Natural killer cell (primary cell): ENCODE results near the gene STXBP6. TPM values are rescaled to one million over a fixed set of nuclear protein-coding genes. Genes with fewer than 3 reads are reported as not detected.

Source experiments
- ATAC-seq, 3 donors: fragments of 150-1000 bp in 2 of 3; fragments of 200-7000 bp in 1 of 3; cut with Tn5 transposase; 1 replicate in 1 of 3; 2 replicates in 2 of 3; pipeline ENCODE4 v1.10.0; 2021; ENCODE audit warnings: mild to moderate bottlenecking in 2 of 3, moderate library complexity in 2 of 3
- DNase-seq, 2 donors: peaks; one replicate each; pipeline versions ENCODE4 v3.0.0 to v3.0.0-alpha.2; 2013 to 2021; ENCODE audit warnings: mixed read lengths in 1 of 2
- H3K27ac ChIP-seq: one replicate; pipeline ENCODE4 v1.5.1; 2013; ENCODE audit warnings: mild to moderate bottlenecking, low read length
- H3K27me3 ChIP-seq: one replicate; pipeline ENCODE4 v1.6.1; 2013; ENCODE audit warnings: low read length; ENCODE audit not compliant: control insufficient read depth, insufficient read depth
- H3K36me3 ChIP-seq: one replicate; pipeline ENCODE4 v1.6.1; 2013; ENCODE audit warnings: low read length; ENCODE audit not compliant: control insufficient read depth, insufficient read depth
- H3K4me1 ChIP-seq: one replicate; pipeline ENCODE4 v1.6.1; 2013; ENCODE audit warnings: low read length; ENCODE audit not compliant: control insufficient read depth, insufficient read depth
- H3K4me3 ChIP-seq: one replicate; pipeline ENCODE4 v1.5.1; 2013; ENCODE audit warnings: low read length
- H3K9me3 ChIP-seq: one replicate; pipeline ENCODE4 v1.6.1; 2013; ENCODE audit warnings: low read length; ENCODE audit not compliant: control insufficient read depth, insufficient read depth
- H3K27ac Mint-ChIP-seq, 2 donors: one replicate each; pipeline ENCODE4 v1.8.0; 2022; ENCODE audit warnings: mild to moderate bottlenecking in 2 of 2, mixed read lengths in 2 of 2, moderate library complexity in 1 of 2
- H3K27me3 Mint-ChIP-seq, 2 donors: one replicate each; pipeline ENCODE4 v1.8.0; 2022; ENCODE audit warnings: low read depth in 2 of 2, mixed read lengths in 2 of 2
- H3K36me3 Mint-ChIP-seq: one replicate; pipeline ENCODE4 v1.8.0; 2022; ENCODE audit warnings: mixed read lengths
- H3K4me1 Mint-ChIP-seq, 2 donors: one replicate each; pipeline ENCODE4 v1.8.0; 2022; ENCODE audit warnings: mixed read lengths in 2 of 2
- H3K4me3 Mint-ChIP-seq: one replicate; pipeline ENCODE4 v1.8.0; 2022; ENCODE audit warnings: mild to moderate bottlenecking, moderate library complexity, mixed read lengths
- H3K9me3 Mint-ChIP-seq, 2 donors: one replicate each; pipeline ENCODE4 v1.8.0; 2022; ENCODE audit warnings: mixed read lengths in 2 of 2
- CTCF ChIP-seq: fragments of 200-600 bp; IDR thresholded peaks from one replicate; pipeline ENCODE4 v1.8.0; 2022; ENCODE audit warnings: antibody characterized with exemption
- WGBS: methylation state at CpG from one replicate; pipeline ENCODE4 v1.1.7; 2013; ENCODE audit warnings: missing lambda C conversion rate; ENCODE audit not compliant: insufficient coverage; 5-methylcytosine and 5-hydroxymethylcytosine counted together
- intact Hi-C: fragments of 100-400 bp; cut with micrococcal nuclease; formaldehyde crosslinking; loops from one replicate; pipeline ENCODE4 v1.14.2; 2022
- total RNA-seq, 4 donors: library from RNA; stranded (reverse); fragments of 120-200 nt in 1 of 4; gene quantifications; one replicate each; pipeline versions ENCODE4 v1.2.3 to v1.2.4, GENCODE V29; 2013 to 2022

STXBP6 gene
- total RNA-seq, 3 donors from 2014 or later (not counting 1 experiment from before 2014, with no cell fraction given), result 0.20 TPM; not detected in 2

- no peak overlapping the region for H3K27ac ChIP-seq
- H3K4me3 ChIP-seq, result no peak overlapping the region
- no peaks in the 10 kb centered on the region for H3K36me3 ChIP-seq
- intact Hi-C loops, result no loop called here
- no peak for TF ChIP-seq CTCF
- H3K27me3 Mint-ChIP-seq, result peaks cover 3 to 8% of the 10 kb centered on the region in 2 donors
- H3K27ac Mint-ChIP-seq, result no peak overlapping the region
- WGBS, result 100% methylated on average over 1 of the region's 1 CpG
- no peaks in the 10 kb centered on the region for H3K4me1 Mint-ChIP-seq
- DNase-seq (no peak), ATAC-seq (no peak)
- no peak overlapping the region for H3K4me3 Mint-ChIP-seq
- H3K4me1 ChIP-seq, result no peaks in the 10 kb centered on the region
- no peaks in the 10 kb centered on the region for H3K27me3 ChIP-seq
- no peaks in the 10 kb centered on the region for H3K9me3 Mint-ChIP-seq
- H3K36me3 Mint-ChIP-seq, result no peaks in the 10 kb centered on the region
- no peaks in the 10 kb centered on the region for H3K9me3 ChIP-seq
Measured at GRCh38 chr14:25003537-25003936, 46.4 kb downstream of the STXBP6 start.

GRCh38 chr14:25001601-25002000 is 48.3 kb downstream of the STXBP6 start:
- intact Hi-C loops, result no loop called here
- Mint-ChIP-seq H3K9me3 (no peaks in the 10 kb centered on the region), H3K36me3 (no peaks in the 10 kb centered on the region), H3K4me1 (no peaks in the 10 kb centered on the region), H3K27ac (no peak overlapping the region), H3K27me3 (peaks cover 0 to 10% of the 10 kb centered on the region in 2 donors), H3K4me3 (no peak overlapping the region)
- H3K27ac ChIP-seq, result no peak overlapping the region
- 100% methylated on average over 1 of the region's 2 CpGs for WGBS
- H3K4me3 ChIP-seq, result no peak overlapping the region
- no peak for TF ChIP-seq CTCF
- no peak for DNase-seq
- no peaks in the 10 kb centered on the region for H3K4me1 ChIP-seq
- H3K36me3 ChIP-seq, result no peaks in the 10 kb centered on the region
- H3K9me3 ChIP-seq, result no peaks in the 10 kb centered on the region
- ATAC-seq, result no peak
- H3K27me3 ChIP-seq, result no peaks in the 10 kb centered on the region

- WGBS, result 100% methylated on average over 1 of the region's 1 CpG
- intact Hi-C loops, result no loop called here
- Mint-ChIP-seq H3K9me3 (no peaks in the 10 kb centered on the region), H3K27me3 (peaks cover 0 to 10% of the 10 kb centered on the region in 2 donors), H3K4me1 (no peaks in the 10 kb centered on the region), H3K4me3 (no peak overlapping the region), H3K27ac (no peak overlapping the region), H3K36me3 (no peaks in the 10 kb centered on the region)
- Histone ChIP-seq H3K36me3 (no peaks in the 10 kb centered on the region), H3K27ac (no peak overlapping the region), H3K9me3 (no peaks in the 10 kb centered on the region), H3K27me3 (no peaks in the 10 kb centered on the region), H3K4me3 (no peak overlapping the region), H3K4me1 (no peaks in the 10 kb centered on the region)
- DNase-seq, result no peak
- no peak for TF ChIP-seq CTCF
- no peak for ATAC-seq
Measured at GRCh38 chr14:25001156-25001555, 48.8 kb downstream of the STXBP6 start.

GRCh38 chr14:24999157-24999556 is 50.8 kb downstream of the STXBP6 start:
- 100% methylated on average over 1 of the region's 4 CpGs for WGBS
- H3K4me3 Mint-ChIP-seq, result no peak overlapping the region
- no peaks in the 10 kb centered on the region for H3K9me3 Mint-ChIP-seq

More at GRCh38 chr14:24999157-24999556, 50.8 kb downstream of the STXBP6 start:
- H3K27ac Mint-ChIP-seq, result no peak overlapping the region
- H3K36me3 Mint-ChIP-seq, result no peaks in the 10 kb centered on the region
- TF ChIP-seq CTCF, result no peak
- no peaks in the 10 kb centered on the region for H3K9me3 ChIP-seq
- no peaks in the 10 kb centered on the region for H3K36me3 ChIP-seq
- H3K4me1 ChIP-seq, result no peaks in the 10 kb centered on the region
- peaks cover 0 to 10% of the 10 kb centered on the region in 2 donors for H3K27me3 Mint-ChIP-seq
- intact Hi-C loops, result no loop called here
- DNase-seq (no peak), ATAC-seq (no peak)
- no peak overlapping the region for H3K27ac ChIP-seq
- H3K4me3 ChIP-seq, result no peak overlapping the region
- H3K27me3 ChIP-seq, result no peaks in the 10 kb centered on the region
- H3K4me1 Mint-ChIP-seq, result no peaks in the 10 kb centered on the region
